Activated CD4-positive, CD25-positive, alpha-beta regulatory T cell treated with anti-CD3 and anti-CD28 coated beads, Interleukin-2, amount 50 U/mL, for 72 hours (primary cell): ENCODE measurements around the gene SNX5.
A peak's percentile ranks its signal among the peaks of the same experiment; 100 is the strongest.

Experiments
- DNase-seq: peaks from one replicate; pipeline ENCODE4 v3.0.0; 2021

The SNX5 gene

GRCh38 chr20:17968366-17969277, at the start of gene SNX5, which contains the start of gene MGME1:
SNX5 (minus strand) TSS chr20:17968794; CDS start chr20:17968425, 369 bp downstream.
MGME1 (plus strand) TSS chr20:17969018; CDS start chr20:17969860, 842 bp downstream.
- DNase-seq, result peak; percentile 99

GRCh38 chr20:18018100-18018499, 49.5 kb upstream of the SNX5 start:
- no peak for DNase-seq

- no peak for DNase-seq
Measured at GRCh38 chr20:18016772-18017171, 48.2 kb upstream of the SNX5 start.

GRCh38 chr20:18014411-18014810, 45.8 kb upstream of the SNX5 start:
- no peak for DNase-seq

GRCh38 chr20:18012901-18013300, 44.3 kb upstream of the SNX5 start:
- no peak for DNase-seq

GRCh38 chr20:18011951-18012645, 43.5 kb upstream of the SNX5 start:
- no peak for DNase-seq

GRCh38 chr20:18011482-18011881, 42.9 kb upstream of the SNX5 start:
- DNase-seq, result no peak

- DNase-seq, result no peak
Measured at GRCh38 chr20:18009116-18009515, 40.5 kb upstream of the SNX5 start.

- no peak for DNase-seq
Measured at GRCh38 chr20:18007534-18008292, 39.1 kb upstream of the SNX5 start.

GRCh38 chr20:18006684-18007083, 38.1 kb upstream of the SNX5 start:
- no peak for DNase-seq

- DNase-seq, result no peak
Measured at GRCh38 chr20:18005990-18006364, 37.4 kb upstream of the SNX5 start.

- DNase-seq, result no peak
Measured at GRCh38 chr20:18005170-18005989, 36.8 kb upstream of the SNX5 start.

GRCh38 chr20:18004384-18005031, 35.9 kb upstream of the SNX5 start:
- DNase-seq, result no peak

GRCh38 chr20:18003897-18004296, 35.3 kb upstream of the SNX5 start:
- no peak for DNase-seq

- DNase-seq, result no peak
Measured at GRCh38 chr20:18001131-18001921, 32.7 kb upstream of the SNX5 start.

GRCh38 chr20:17999566-17999965, 31.0 kb upstream of the SNX5 start:
- no peak for DNase-seq

- DNase-seq, result no peak
Measured at GRCh38 chr20:17998446-17998845, 29.9 kb upstream of the SNX5 start.

- no peak for DNase-seq
Measured at GRCh38 chr20:17995967-17996819, 27.6 kb upstream of the SNX5 start.

- no peak for DNase-seq
Measured at GRCh38 chr20:17993546-17993945, 25.0 kb upstream of the SNX5 start.
